Measurements from ENCODE around the gene WDTC1. TPM values are rescaled to one million over a fixed set of nuclear protein-coding genes. Genes with fewer than 3 reads are reported as not detected.

Gene WDTC1
- total and polyA plus RNA-seq, 2 of the 13 experiments (the other 11 are each of a cell fraction or from before 2014, with no cell fraction given) = 5.5 TPM

DNA sequence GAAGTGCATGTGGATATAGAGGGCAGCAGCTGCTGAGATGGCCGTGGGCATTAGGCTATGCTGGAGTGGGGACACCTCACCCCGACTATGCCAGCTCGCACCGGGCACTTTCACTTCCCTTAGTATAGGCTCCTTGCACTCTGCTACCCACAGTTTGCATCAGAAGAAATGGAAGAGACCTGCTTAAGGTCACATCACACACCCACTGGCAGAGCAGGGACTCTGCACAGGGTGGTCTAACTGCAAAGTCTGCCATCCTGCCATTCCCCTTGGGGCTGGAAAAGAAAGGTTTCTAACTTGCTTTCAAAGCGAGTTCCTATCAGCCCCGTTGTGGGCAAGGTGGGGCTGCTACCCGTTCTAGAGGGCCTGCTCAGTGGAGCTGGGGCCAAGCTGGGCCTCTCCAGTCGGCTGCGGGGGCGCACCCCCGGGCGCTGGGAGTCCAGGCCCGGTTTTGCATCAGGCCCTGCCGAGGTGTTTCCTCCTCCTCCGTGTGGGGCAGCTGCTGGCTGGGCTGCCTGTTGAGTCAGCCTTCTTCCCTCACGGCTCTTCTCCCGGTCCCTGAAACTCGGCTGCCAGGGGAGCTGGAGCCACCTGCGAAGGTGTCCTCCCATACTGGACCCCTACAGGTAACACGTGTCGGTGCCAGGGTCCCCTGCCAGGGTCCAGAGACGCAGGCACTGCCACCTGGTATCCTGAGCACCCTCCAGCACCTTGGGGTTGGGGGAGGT is 107.3 kb downstream of the WDTC1 start, which contains the start of gene SYTL1 (continued):
- TF ChIP-seq ZFP36L1 (CRISPR knock-in tag; IDR thresholded peaks at IDR 0.05) (no peak), ZBTB7A (CRISPR knock-in tag; IDR thresholded peaks at IDR 0.05) (no peak; the same call in 1 of the 2 replicates), EHMT2 (IDR thresholded peaks at IDR 0.05; ENCODE audit: borderline replicate concordance, low read depth, low read length) (no peak), ZNF605 (CRISPR knock-in tag; IDR thresholded peaks at IDR 0.05) (peak; percentile 84), GABPB1 (CRISPR knock-in tag; IDR thresholded peaks at IDR 0.05) (peak; percentile 79), SALL2 (CRISPR knock-in tag; IDR thresholded peaks at IDR 0.05) (peak; percentile 56; the same call in 1 of the 2 replicates), HOXA9 (CRISPR knock-in tag; IDR thresholded peaks at IDR 0.05; ENCODE audit: borderline replicate concordance) (no peak), ZBTB1 (CRISPR knock-in tag; IDR thresholded peaks at IDR 0.05; ENCODE audit: borderline replicate concordance) (no peak), ZNF563 (CRISPR knock-in tag; IDR thresholded peaks at IDR 0.05) (0 out of 2 replicates have a peak, but pooled peaks have one; percentile 32), SP1 (IDR thresholded peaks at IDR 0.05) (no peak), SP1 (CRISPR knock-in tag; IDR thresholded peaks at IDR 0.05) (0 out of 2 replicates have a peak, but pooled peaks have one; percentile 13), ARID3A (IDR thresholded peaks at IDR 0.05; ENCODE audit: low read depth, low read length) (no peak), ZNF567 (CRISPR knock-in tag; IDR thresholded peaks at IDR 0.05; ENCODE audit: borderline replicate concordance) (no peak; the same call in 1 of the 2 replicates), PAWR (CRISPR knock-in tag; IDR thresholded peaks at IDR 0.05; ENCODE audit: borderline replicate concordance) (no peak), FLYWCH1 (CRISPR knock-in tag; IDR thresholded peaks at IDR 0.05) (no peak), NFKBIZ (CRISPR knock-in tag; IDR thresholded peaks at IDR 0.05) (no peak), REXO4 (CRISPR knock-in tag; IDR thresholded peaks at IDR 0.05; ENCODE audit: borderline replicate concordance) (no peak), NFE2 (CRISPR knock-in tag; IDR thresholded peaks at IDR 0.05) (no peak), DNMT3B (CRISPR knock-in tag; conservative IDR thresholded peaks at IDR 0.05) (no peak), ZNF124 (CRISPR knock-in tag; IDR thresholded peaks at IDR 0.05) (no peak), ZFY (CRISPR knock-in tag; IDR thresholded peaks at IDR 0.05) (peak; percentile 55), ZNF333 (CRISPR knock-in tag; IDR thresholded peaks at IDR 0.05; ENCODE audit: borderline replicate concordance) (no peak), TAF15 (IDR thresholded peaks at IDR 0.05; ENCODE audit: low read depth, low read length, poor library complexity, severe bottlenecking) (peak; percentile 83), ZNF556 (CRISPR knock-in tag; IDR thresholded peaks at IDR 0.05; ENCODE audit: borderline replicate concordance) (no peak)
- TF ChIP-seq, protein P1, sequence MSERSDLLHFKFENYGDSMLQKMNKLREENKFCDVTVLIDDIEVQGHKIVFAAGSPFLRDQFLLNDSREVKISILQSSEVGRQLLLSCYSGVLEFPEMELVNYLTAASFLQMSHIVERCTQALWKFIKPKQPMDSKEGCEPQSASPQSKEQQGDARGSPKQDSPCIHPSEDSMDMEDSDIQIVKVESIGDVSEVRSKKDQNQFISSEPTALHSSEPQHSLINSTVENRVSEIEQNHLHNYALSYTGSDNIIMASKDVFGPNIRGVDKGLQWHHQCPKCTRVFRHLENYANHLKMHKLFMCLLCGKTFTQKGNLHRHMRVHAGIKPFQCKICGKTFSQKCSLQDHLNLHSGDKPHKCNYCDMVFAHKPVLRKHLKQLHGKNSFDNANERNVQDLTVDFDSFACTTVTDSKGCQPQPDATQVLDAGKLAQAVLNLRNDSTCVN (CRISPR knock-in tag; IDR thresholded peaks at IDR 0.05; ENCODE audit: borderline replicate concordance) = no peak
- TF ChIP-seq, protein P2, sequence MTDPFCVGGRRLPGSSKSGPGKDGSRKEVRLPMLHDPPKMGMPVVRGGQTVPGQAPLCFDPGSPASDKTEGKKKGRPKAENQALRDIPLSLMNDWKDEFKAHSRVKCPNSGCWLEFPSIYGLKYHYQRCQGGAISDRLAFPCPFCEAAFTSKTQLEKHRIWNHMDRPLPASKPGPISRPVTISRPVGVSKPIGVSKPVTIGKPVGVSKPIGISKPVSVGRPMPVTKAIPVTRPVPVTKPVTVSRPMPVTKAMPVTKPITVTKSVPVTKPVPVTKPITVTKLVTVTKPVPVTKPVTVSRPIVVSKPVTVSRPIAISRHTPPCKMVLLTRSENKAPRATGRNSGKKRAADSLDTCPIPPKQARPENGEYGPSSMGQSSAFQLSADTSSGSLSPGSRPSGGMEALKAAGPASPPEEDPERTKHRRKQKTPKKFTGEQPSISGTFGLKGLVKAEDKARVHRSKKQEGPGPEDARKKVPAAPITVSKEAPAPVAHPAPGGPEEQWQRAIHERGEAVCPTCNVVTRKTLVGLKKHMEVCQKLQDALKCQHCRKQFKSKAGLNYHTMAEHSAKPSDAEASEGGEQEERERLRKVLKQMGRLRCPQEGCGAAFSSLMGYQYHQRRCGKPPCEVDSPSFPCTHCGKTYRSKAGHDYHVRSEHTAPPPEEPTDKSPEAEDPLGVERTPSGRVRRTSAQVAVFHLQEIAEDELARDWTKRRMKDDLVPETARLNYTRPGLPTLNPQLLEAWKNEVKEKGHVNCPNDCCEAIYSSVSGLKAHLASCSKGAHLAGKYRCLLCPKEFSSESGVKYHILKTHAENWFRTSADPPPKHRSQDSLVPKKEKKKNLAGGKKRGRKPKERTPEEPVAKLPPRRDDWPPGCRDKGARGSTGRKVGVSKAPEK (CRISPR knock-in tag; IDR thresholded peaks at IDR 0.05; ENCODE audit: borderline replicate concordance) = no peak
